Mesenchymal stem cell (in vitro differentiated cells and primary cell): ENCODE results near the gene ZNF521.

Experiments
- DNase-seq: peaks from one replicate; pipeline ENCODE4 v3.0.0-alpha.2; 2013
- H2AFZ ChIP-seq: one replicate; pipeline ENCODE4 v1.6.1; 2013; ENCODE audit warnings: low read depth, mild to moderate bottlenecking, control low read depth, inconsistent platforms, low read length, moderate library complexity
- H2AK5ac ChIP-seq: 2 replicates; pipeline ENCODE4 v1.6.1; 2013; ENCODE audit warnings: low read length, moderate library complexity, mild to moderate bottlenecking, inconsistent platforms; ENCODE audit not compliant: severe bottlenecking
- H2BK120ac ChIP-seq: one replicate; pipeline ENCODE4 v1.6.1; 2013; ENCODE audit warnings: low read depth, mild to moderate bottlenecking, inconsistent platforms, low read length, moderate library complexity
- H2BK12ac ChIP-seq, 2 experiments: one replicate each; pipeline ENCODE4 v1.6.1; 2013; ENCODE audit warnings: inconsistent platforms in 2 of 2, low read length in 2 of 2, mild to moderate bottlenecking in 2 of 2, moderate library complexity in 2 of 2, control low read depth in 1 of 2
- H2BK15ac ChIP-seq: one replicate; pipeline ENCODE4 v1.6.1; 2013; ENCODE audit warnings: mild to moderate bottlenecking, low read depth, inconsistent platforms; ENCODE audit not compliant: poor library complexity, severe bottlenecking
- H2BK5ac ChIP-seq: 2 replicates; pipeline ENCODE4 v1.6.1; 2013; ENCODE audit warnings: low read depth, mild to moderate bottlenecking, low read length, control low read depth, inconsistent platforms; ENCODE audit not compliant: poor library complexity, severe bottlenecking
- H3K14ac ChIP-seq, 2 experiments: one replicate each; pipeline ENCODE4 v1.6.1; 2013; ENCODE audit warnings: inconsistent platforms in 2 of 2, low read length in 2 of 2, control low read depth in 1 of 2, mild to moderate bottlenecking in 1 of 2, moderate library complexity in 1 of 2
- H3K18ac ChIP-seq, 2 experiments: one replicate each; pipeline ENCODE4 v1.6.1; 2013; ENCODE audit warnings: inconsistent platforms in 2 of 2, low read length in 2 of 2, control low read depth in 1 of 2, low read depth in 1 of 2, mild to moderate bottlenecking in 1 of 2
- H3K23ac ChIP-seq, 2 experiments: one replicate each; pipeline ENCODE4 v1.6.1; 2013; ENCODE audit warnings: inconsistent platforms in 2 of 2, low read length in 2 of 2, mild to moderate bottlenecking in 2 of 2, moderate library complexity in 2 of 2, control low read depth in 1 of 2
- H3K27ac ChIP-seq: 2 replicates; pipeline ENCODE4 v1.5.1; 2013; ENCODE audit warnings: mild to moderate bottlenecking, moderate library complexity, low read length, control low read depth, inconsistent platforms; ENCODE audit not compliant: poor library complexity, severe bottlenecking
- H3K27me3 ChIP-seq, 2 experiments: 2 replicates each; pipeline versions ENCODE4 v1.6.1 to v1.7.0; 2013; ENCODE audit warnings: low read length in 2 of 2, mild to moderate bottlenecking in 2 of 2, moderate library complexity in 2 of 2, control low read depth in 1 of 2, inconsistent platforms in 1 of 2; ENCODE audit not compliant: control insufficient read depth in 1 of 2, insufficient read depth in 1 of 2
- H3K36me3 ChIP-seq, 2 experiments: 2 replicates each; pipeline versions ENCODE4 v1.6.1 to v1.7.0; 2013; ENCODE audit warnings: low read length in 2 of 2, control low read depth in 1 of 2, inconsistent platforms in 1 of 2, low read depth in 1 of 2, mild to moderate bottlenecking in 1 of 2; ENCODE audit not compliant: insufficient read depth in 2 of 2, control insufficient read depth in 1 of 2
- H3K4ac ChIP-seq, 2 experiments: one replicate each; pipeline ENCODE4 v1.6.1; 2013; ENCODE audit warnings: inconsistent platforms in 2 of 2, low read length in 2 of 2, mild to moderate bottlenecking in 2 of 2, moderate library complexity in 2 of 2, control low read depth in 1 of 2, low read depth in 1 of 2
- H3K4me1 ChIP-seq: 2 replicates; pipeline ENCODE4 v1.6.1; 2013; ENCODE audit warnings: low read depth, low read length, control low read depth; ENCODE audit not compliant: control insufficient read depth, insufficient read depth
- H3K4me2 ChIP-seq: 2 replicates; pipeline ENCODE4 v1.6.1; 2013; ENCODE audit warnings: low read length, mild to moderate bottlenecking, inconsistent platforms; ENCODE audit not compliant: poor library complexity, severe bottlenecking
- H3K4me3 ChIP-seq, 2 experiments: 2 replicates each; pipeline versions ENCODE4 v1.5.1 to v1.7.0; 2013; ENCODE audit warnings: low read length in 2 of 2, mild to moderate bottlenecking in 2 of 2, control low read depth in 1 of 2, low read depth in 1 of 2; ENCODE audit not compliant: insufficient read depth in 1 of 2
- H3K79me1 ChIP-seq: replicated peaks from 2 replicates; pipeline ENCODE4 v1.6.1; 2013; ENCODE audit warnings: mild to moderate bottlenecking, control low read depth, low read length, inconsistent platforms; ENCODE audit not compliant: poor library complexity, severe bottlenecking
- H3K9ac ChIP-seq: 2 replicates; pipeline ENCODE4 v1.7.0; 2013; ENCODE audit warnings: mild to moderate bottlenecking, low read length, moderate library complexity
- H3K9me3 ChIP-seq: 2 replicates; pipeline ENCODE4 v1.7.0; 2013; ENCODE audit warnings: mild to moderate bottlenecking, low read length; ENCODE audit not compliant: control insufficient read depth
- H4K8ac ChIP-seq: one replicate; pipeline ENCODE4 v1.6.1; 2013; ENCODE audit warnings: inconsistent platforms, mild to moderate bottlenecking, low read length, moderate library complexity
- H4K91ac ChIP-seq: one replicate; pipeline ENCODE4 v1.6.1; 2013; ENCODE audit warnings: mild to moderate bottlenecking, low read length, inconsistent platforms
- WGBS: methylation state at CpG from one replicate; pipeline ENCODE4 v1.1.7; 2013; ENCODE audit warnings: mixed read lengths; 5-methylcytosine and 5-hydroxymethylcytosine counted together

The ZNF521 gene

DNA sequence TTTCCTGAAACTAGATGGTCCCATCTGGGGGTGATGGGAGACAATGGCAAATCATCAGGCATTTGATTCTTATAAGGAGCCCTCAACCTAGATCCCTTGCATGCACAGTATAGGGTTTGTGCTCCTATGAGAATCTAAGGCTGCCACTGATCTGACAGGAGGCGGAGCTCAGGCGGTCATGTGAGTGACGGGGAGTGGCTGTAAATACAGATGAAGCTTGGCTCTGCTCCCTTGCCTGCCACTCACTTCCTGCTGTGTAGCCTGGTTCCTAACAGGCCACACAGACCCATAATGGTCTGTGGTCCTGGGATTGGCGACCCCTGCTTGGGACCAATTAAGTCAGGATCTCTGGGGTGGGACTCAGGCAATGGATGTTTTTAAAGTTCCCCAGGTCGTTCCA lies 293.4 kb downstream of the ZNF521 start:
- Histone ChIP-seq H3K9ac (no peak overlapping the region), H2BK5ac (no peak overlapping the region), H3K4me1 (peaks cover 5% of the 10 kb centered on the region), H2BK12ac (no peak overlapping the region), H2AK5ac (no peak overlapping the region), H4K91ac (no peak overlapping the region), H3K23ac (no peak overlapping the region), H3K18ac (no peak overlapping the region), H2BK15ac (no peak overlapping the region), H3K27ac (no peak overlapping the region), H3K79me1 (no peaks in the 10 kb centered on the region), H2BK120ac (no peak overlapping the region), H3K27me3 (no peaks in the 10 kb centered on the region), H3K14ac (no peak overlapping the region), H3K4me3 (no peak overlapping the region), H3K4me2 (no peak overlapping the region), H3K9me3 (no peaks in the 10 kb centered on the region), H3K4ac (no peak overlapping the region), H4K8ac (no peak overlapping the region), H3K36me3 (peaks cover 3 to 17% of the 10 kb centered on the region in 2 experiments), H2AFZ (no peak overlapping the region)
- no peak for DNase-seq
- 85% methylated on average over 5 of the region's 5 CpGs for WGBS

DNA sequence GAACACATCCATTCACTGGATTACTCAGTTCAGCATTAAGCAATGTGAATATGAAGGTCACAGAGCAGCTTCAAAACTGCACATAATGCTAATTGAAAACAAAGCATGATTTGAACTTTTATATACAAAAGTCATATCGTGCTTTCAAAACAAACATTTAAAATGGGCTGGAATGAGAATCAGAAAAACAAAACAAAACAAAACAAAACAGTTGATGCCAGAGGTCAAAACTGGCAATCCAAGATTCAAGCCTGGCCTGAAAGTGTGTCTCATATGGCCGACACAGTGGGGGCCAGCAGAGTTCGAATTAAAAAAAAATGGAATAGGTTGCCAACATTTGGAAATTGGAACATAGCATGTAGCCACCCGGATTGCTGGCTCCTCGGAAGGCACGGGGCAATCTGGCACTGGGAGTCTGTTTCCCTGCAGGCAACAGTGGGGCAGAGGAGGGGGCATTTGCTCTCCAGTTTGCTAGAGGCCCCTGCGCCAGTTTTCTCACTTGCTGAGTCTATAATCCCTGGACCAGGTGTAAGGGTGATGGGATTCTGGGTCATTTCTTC lies 294.4 kb downstream of the ZNF521 start:
- Histone ChIP-seq H4K91ac (no peak overlapping the region), H2BK12ac (no peak overlapping the region), H3K9me3 (no peaks in the 10 kb centered on the region), H2BK120ac (no peak overlapping the region), H3K36me3 (peaks cover 3 to 14% of the 10 kb centered on the region in 2 experiments), H3K4me3 (no peak overlapping the region), H2AK5ac (no peak overlapping the region), H3K14ac (no peak overlapping the region), H3K27ac (no peak overlapping the region), H3K18ac (no peak overlapping the region), H4K8ac (no peak overlapping the region), H3K79me1 (no peaks in the 10 kb centered on the region), H3K23ac (no peak overlapping the region), H3K27me3 (no peaks in the 10 kb centered on the region), H3K4me1 (peaks cover 5% of the 10 kb centered on the region), H3K4me2 (no peak overlapping the region), H2BK5ac (no peak overlapping the region), H2AFZ (no peak overlapping the region), H3K9ac (no peak overlapping the region), H3K4ac (no peak overlapping the region), H2BK15ac (no peak overlapping the region)
- DNase-seq, result no peak
- 99% methylated on average over 6 of the region's 7 CpGs for WGBS

DNA sequence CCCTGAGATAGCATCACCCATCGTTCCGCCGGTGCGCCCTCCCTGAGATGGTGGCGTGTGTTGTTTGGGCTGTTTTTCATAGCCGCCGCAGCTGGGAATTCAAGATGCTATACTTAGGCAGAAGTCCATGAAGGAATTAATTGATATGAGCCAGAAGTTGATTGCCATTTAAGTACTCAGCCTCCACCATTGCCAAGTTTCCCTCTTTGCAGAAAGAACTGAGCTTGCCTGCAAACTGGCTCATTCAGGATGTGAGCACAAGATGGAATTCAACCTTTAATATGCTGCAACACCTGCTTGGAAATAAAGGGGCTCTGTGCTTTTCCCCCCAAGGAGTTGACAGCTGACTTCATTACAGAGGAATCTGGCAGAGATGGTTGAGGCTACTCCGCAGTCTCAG lies 295.5 kb downstream of the ZNF521 start:
- H2AK5ac ChIP-seq, result no peak overlapping the region
- H3K9ac ChIP-seq, result no peak overlapping the region
- H3K14ac ChIP-seq, result no peak overlapping the region
- no peaks in the 10 kb centered on the region for H3K9me3 ChIP-seq
- H2BK120ac ChIP-seq, result no peak overlapping the region
- 95% methylated on average over 8 of the region's 8 CpGs for WGBS
- H2BK5ac ChIP-seq, result no peak overlapping the region
- H3K4me3 ChIP-seq, result no peak overlapping the region
- H3K27ac ChIP-seq, result no peak overlapping the region
- no peak overlapping the region for H3K4ac ChIP-seq
- H4K91ac ChIP-seq, result no peak overlapping the region
- no peak overlapping the region for H2AFZ ChIP-seq
- H3K36me3 ChIP-seq, result peaks cover 3 to 10% of the 10 kb centered on the region in 2 experiments
- no peak overlapping the region for H2BK12ac ChIP-seq
- H2BK15ac ChIP-seq, result no peak overlapping the region
- no peak overlapping the region for H3K4me2 ChIP-seq
- H3K4me1 ChIP-seq, result peaks cover 5% of the 10 kb centered on the region
- H3K18ac ChIP-seq, result no peak overlapping the region
- H3K27me3 ChIP-seq, result no peaks in the 10 kb centered on the region
- no peak overlapping the region for H4K8ac ChIP-seq
- H3K79me1 ChIP-seq, result no peaks in the 10 kb centered on the region
- H3K23ac ChIP-seq, result no peak overlapping the region
- no peak for DNase-seq

DNA sequence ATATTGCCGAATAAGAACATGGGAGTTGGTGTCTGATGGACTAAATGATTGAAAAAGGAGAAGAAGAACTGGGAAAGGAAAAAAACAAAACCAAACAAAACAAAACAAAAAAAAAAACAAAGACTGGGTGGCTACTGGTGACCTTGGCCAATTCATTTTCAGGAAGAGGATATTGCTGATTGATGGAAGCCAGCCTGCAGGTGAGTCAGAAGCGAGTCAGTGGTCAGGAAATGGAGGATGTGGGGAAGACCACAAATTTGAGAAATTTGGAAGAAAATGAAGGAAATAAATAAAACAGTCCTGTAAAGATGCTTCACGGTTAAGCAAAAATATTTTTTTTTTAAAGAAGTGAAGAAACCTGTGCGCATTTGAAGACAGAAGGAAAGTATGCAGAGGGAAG lies 296.9 kb downstream of the ZNF521 start:
- H3K9me3 ChIP-seq, result no peaks in the 10 kb centered on the region
- no peak overlapping the region for H2BK5ac ChIP-seq
- H3K27ac ChIP-seq, result no peak overlapping the region
- no peak overlapping the region for H3K4me3 ChIP-seq
- H3K36me3 ChIP-seq, result peaks cover 0 to 2% of the 10 kb centered on the region in 2 experiments
- H2AFZ ChIP-seq, result no peak overlapping the region
- H4K8ac ChIP-seq, result no peak overlapping the region
- 61% methylated on average over 3 of the region's 4 CpGs for WGBS
- H3K23ac ChIP-seq, result no peak overlapping the region
- no peak overlapping the region for H2BK15ac ChIP-seq
- H4K91ac ChIP-seq, result no peak overlapping the region
- H3K4me2 ChIP-seq, result no peak overlapping the region
- H3K4ac ChIP-seq, result no peak overlapping the region
- no peak overlapping the region for H2BK12ac ChIP-seq
- H3K14ac ChIP-seq, result no peak overlapping the region
- H3K9ac ChIP-seq, result no peak overlapping the region
- DNase-seq, result peak; percentile 7
- H3K79me1 ChIP-seq, result no peaks in the 10 kb centered on the region
- no peaks in the 10 kb centered on the region for H3K27me3 ChIP-seq
- H2AK5ac ChIP-seq, result no peak overlapping the region
- H2BK120ac ChIP-seq, result no peak overlapping the region
- H3K18ac ChIP-seq, result no peak overlapping the region
- peaks cover 5% of the 10 kb centered on the region for H3K4me1 ChIP-seq
